Measurements from ENCODE around the gene PRDM2.

The PRDM2 gene

GRCh38 chr1:13764588-13765332, 64.8 kb downstream of the PRDM2 start:
- peak in 1 of 2 donors; percentile 11 for DNase-seq (ENCODE audit: low read depth in 2 of 2)

- DNase-seq (ENCODE audit: low read depth in 2 of 2), result no peak
Measured at GRCh38 chr1:13766592-13767564, 66.9 kb downstream of the PRDM2 start.

GRCh38 chr1:13769212-13769611, 69.2 kb downstream of the PRDM2 start:
- no peak for DNase-seq (ENCODE audit: low read depth in 2 of 2)

- DNase-seq (ENCODE audit: low read depth in 2 of 2), result no peak
Measured at GRCh38 chr1:13769830-13770229, 69.8 kb downstream of the PRDM2 start.

- no peak for DNase-seq (ENCODE audit: low read depth in 2 of 2)
Measured at GRCh38 chr1:13770743-13771142, 70.8 kb downstream of the PRDM2 start.

- DNase-seq (ENCODE audit: low read depth in 2 of 2), result no peak
Measured at GRCh38 chr1:13771745-13772144, 71.8 kb downstream of the PRDM2 start.

GRCh38 chr1:13772271-13772670, 72.3 kb downstream of the PRDM2 start:
- DNase-seq (ENCODE audit: low read depth in 2 of 2), result no peak

GRCh38 chr1:13774121-13774520, 74.1 kb downstream of the PRDM2 start:
- no peak for DNase-seq (ENCODE audit: low read depth in 2 of 2)

- no peak for DNase-seq (ENCODE audit: low read depth in 2 of 2)
Measured at GRCh38 chr1:13775459-13775858, 75.5 kb downstream of the PRDM2 start.

GRCh38 chr1:13775916-13776315, 75.9 kb downstream of the PRDM2 start:
- DNase-seq (ENCODE audit: low read depth in 2 of 2), result no peak

GRCh38 chr1:13778431-13778830, 78.4 kb downstream of the PRDM2 start:
- no peak for DNase-seq (ENCODE audit: low read depth in 2 of 2)

GRCh38 chr1:13779930-13780329, 79.9 kb downstream of the PRDM2 start:
- no peak for DNase-seq (ENCODE audit: low read depth in 2 of 2)

GRCh38 chr1:13780780-13781179, 80.8 kb downstream of the PRDM2 start:
- no peak for DNase-seq (ENCODE audit: low read depth in 2 of 2)

GRCh38 chr1:13781228-13781627, 81.2 kb downstream of the PRDM2 start:
- DNase-seq (ENCODE audit: low read depth in 2 of 2), result no peak

- DNase-seq (ENCODE audit: low read depth in 2 of 2), result no peak
Measured at GRCh38 chr1:13781907-13782633, 82.1 kb downstream of the PRDM2 start.

- no peak for DNase-seq (ENCODE audit: low read depth in 2 of 2)
Measured at GRCh38 chr1:13782634-13783360, 82.8 kb downstream of the PRDM2 start.

GRCh38 chr1:13783551-13783950, 83.6 kb downstream of the PRDM2 start:
- DNase-seq (ENCODE audit: low read depth in 2 of 2), result no peak

GRCh38 chr1:13784971-13785370, 85.0 kb downstream of the PRDM2 start:
- no peak for DNase-seq (ENCODE audit: low read depth in 2 of 2)

GRCh38 chr1:13786541-13786940, 86.6 kb downstream of the PRDM2 start:
- DNase-seq (ENCODE audit: low read depth in 2 of 2), result no peak

GRCh38 chr1:13788795-13789194, 88.8 kb downstream of the PRDM2 start:
- no peak for DNase-seq (ENCODE audit: low read depth in 2 of 2)

GRCh38 chr1:13790290-13791030, 90.5 kb downstream of the PRDM2 start:
- no peak for DNase-seq (ENCODE audit: low read depth in 2 of 2)
